ENCODE results near the gene RFK.
"Not testable (repeated sequence)": the region's sequence is repeated elsewhere in the genome, so short reads cannot be mapped to it uniquely, and the experiment has no call there.

RFK gene

GRCh38 chr9:76394195-76394959 is at the start of gene RFK:
RFK (minus strand) TSS chr9:76394426; CDS start chr9:76394171, 255 bp downstream.
- DNase-seq (ENCODE audit: low spot score): peak; percentile 96

- DNase-seq (ENCODE audit: low spot score): no peak
These were observed 49.7 kb upstream of the RFK start for GRCh38 chr9:76443887-76444286.

- peak; percentile 35 for DNase-seq (ENCODE audit: low spot score)
These were observed 47.5 kb upstream of the RFK start for GRCh38 chr9:76441551-76442322.

GRCh38 chr9:76438841-76439588 is 44.8 kb upstream of the RFK start:
- no peak for DNase-seq (ENCODE audit: low spot score)

- not testable (repeated sequence) for DNase-seq (ENCODE audit: low spot score)
These were observed 42.9 kb upstream of the RFK start for GRCh38 chr9:76437017-76437699.

- not testable (repeated sequence) for DNase-seq (ENCODE audit: low spot score)
These were observed 40.7 kb upstream of the RFK start for GRCh38 chr9:76434897-76435296.

- DNase-seq (ENCODE audit: low spot score): no peak
These were observed 39.6 kb upstream of the RFK start for GRCh38 chr9:76433836-76434235.

GRCh38 chr9:76433406-76433805 is 39.2 kb upstream of the RFK start:
- DNase-seq (ENCODE audit: low spot score): no peak

GRCh38 chr9:76431601-76432000 is 37.4 kb upstream of the RFK start:
- no peak for DNase-seq (ENCODE audit: low spot score)

GRCh38 chr9:76426807-76427419 is 32.7 kb upstream of the RFK start:
- no peak for DNase-seq (ENCODE audit: low spot score)

- DNase-seq (ENCODE audit: low spot score): no peak
These were observed 31.6 kb upstream of the RFK start for GRCh38 chr9:76425677-76426453.

GRCh38 chr9:76424491-76424890 is 30.3 kb upstream of the RFK start:
- DNase-seq (ENCODE audit: low spot score): no peak

- no peak for DNase-seq (ENCODE audit: low spot score)
These were observed 29.3 kb upstream of the RFK start for GRCh38 chr9:76423216-76424177.

- DNase-seq (ENCODE audit: low spot score): peak; percentile 36
These were observed 25.7 kb upstream of the RFK start for GRCh38 chr9:76419782-76420380.

GRCh38 chr9:76417394-76417793 is 23.2 kb upstream of the RFK start:
- DNase-seq (ENCODE audit: low spot score): no peak

- DNase-seq (ENCODE audit: low spot score): no peak
These were observed 21.5 kb upstream of the RFK start for GRCh38 chr9:76415731-76416130.

- no peak for DNase-seq (ENCODE audit: low spot score)
These were observed 20.9 kb upstream of the RFK start for GRCh38 chr9:76415154-76415553.

- no peak for DNase-seq (ENCODE audit: low spot score)
These were observed 20.4 kb upstream of the RFK start for GRCh38 chr9:76414661-76415060.

GRCh38 chr9:76413658-76414057 is 19.4 kb upstream of the RFK start:
- DNase-seq (ENCODE audit: low spot score): no peak

Measured in AG08395 (cell line).